HAP-1 (cell line): ENCODE measurements around the gene TULP4.
"Not testable (repeated sequence)": the region's sequence is repeated elsewhere in the genome, so short reads cannot be mapped to it uniquely, and the experiment has no call there.

Experiments used
- DNase-seq, 2 experiments: peaks; one replicate each; pipeline ENCODE4 v3.0.0-alpha.2; 2016 to 2020; ENCODE audit warnings: low spot score in 2 of 2
- H3K27me3 ChIP-seq: fragments of 250-450 bp; sonication (Bioruptor Pico); 2 replicates; pipeline ENCODE4 v1.5.1; 2020; ENCODE audit warnings: low read depth, mild to moderate bottlenecking, moderate library complexity
- H3K36me3 ChIP-seq: fragments of 250-450 bp; sonication (Bioruptor Pico); replicated peaks from 2 replicates; pipeline ENCODE4 v1.5.1; 2020; ENCODE audit warnings: mild to moderate bottlenecking
- H3K4me1 ChIP-seq: fragments of 250-450 bp; sonication (Bioruptor Pico); 2 replicates; pipeline ENCODE4 v1.5.1; 2020; ENCODE audit warnings: mild to moderate bottlenecking
- H3K4me3 ChIP-seq: fragments of 250-450 bp; sonication (Bioruptor Pico); 2 replicates; pipeline ENCODE4 v1.5.1; 2020; ENCODE audit warnings: mild to moderate bottlenecking, moderate library complexity
- H3K9me3 ChIP-seq: fragments of 250-450 bp; sonication (Bioruptor Pico); 2 replicates; pipeline ENCODE4 v1.5.1; 2020; ENCODE audit warnings: mild to moderate bottlenecking, moderate library complexity
- in situ Hi-C: fragments of 300-500 bp; cut with MboI; formaldehyde crosslinking; loops from 3 replicates; pipeline ENCODE4 v1.14.3; 2020; ENCODE audit warnings: low sequenced_read_pairs, inconsistent platforms, mixed read lengths

The TULP4 gene

GRCh38 chr6:158477722-158478121 is 165.5 kb downstream of the TULP4 start:
- Histone ChIP-seq H3K36me3 (peaks cover 17% of the 10 kb centered on the region), H3K4me1 (peaks cover 18% of the 10 kb centered on the region)
- H3K27me3 ChIP-seq, H3K9me3 ChIP-seq, H3K4me3 ChIP-seq, in situ Hi-C loops, DNase-seq: not testable (repeated sequence)

GRCh38 chr6:158480989-158481388 is 168.7 kb downstream of the TULP4 start:
- H3K4me1 ChIP-seq: peaks cover 2% of the 10 kb centered on the region
- DNase-seq: no peak
- H3K36me3 ChIP-seq: peaks cover 22% of the 10 kb centered on the region
- H3K27me3 ChIP-seq: no peaks in the 10 kb centered on the region
- no peaks in the 10 kb centered on the region for H3K9me3 ChIP-seq
- in situ Hi-C loops: no loop called here
- no peak overlapping the region for H3K4me3 ChIP-seq

GRCh38 chr6:158481690-158482473 is 169.6 kb downstream of the TULP4 start:
- Histone ChIP-seq H3K36me3 (peaks cover 22% of the 10 kb centered on the region), H3K27me3 (no peaks in the 10 kb centered on the region), H3K9me3 (no peaks in the 10 kb centered on the region), H3K4me1 (no peaks in the 10 kb centered on the region), H3K4me3 (no peak overlapping the region)
- in situ Hi-C loops: no loop called here
- no peak for DNase-seq

- Histone ChIP-seq H3K4me3 (no peak overlapping the region), H3K9me3 (no peaks in the 10 kb centered on the region), H3K36me3 (peaks cover 14% of the 10 kb centered on the region), H3K4me1 (no peaks in the 10 kb centered on the region), H3K27me3 (no peaks in the 10 kb centered on the region)
- DNase-seq: no peak
- in situ Hi-C loops: no loop called here
Observed at GRCh38 chr6:158485431-158485830, 173.2 kb downstream of the TULP4 start.

- in situ Hi-C loops: no loop called here
- H3K4me3 ChIP-seq: no peak overlapping the region
- no peaks in the 10 kb centered on the region for H3K9me3 ChIP-seq
- H3K27me3 ChIP-seq: no peaks in the 10 kb centered on the region
- H3K4me1 ChIP-seq: no peaks in the 10 kb centered on the region
- DNase-seq: no peak
- peaks cover 9% of the 10 kb centered on the region for H3K36me3 ChIP-seq
Observed at GRCh38 chr6:158487495-158487894, 175.2 kb downstream of the TULP4 start.

- DNase-seq: no peak
- Histone ChIP-seq H3K9me3 (no peaks in the 10 kb centered on the region), H3K36me3 (peaks cover 3% of the 10 kb centered on the region), H3K4me3 (no peak overlapping the region), H3K4me1 (no peaks in the 10 kb centered on the region), H3K27me3 (no peaks in the 10 kb centered on the region)
- in situ Hi-C loops: no loop called here
Observed at GRCh38 chr6:158488065-158488464, 175.8 kb downstream of the TULP4 start.

GRCh38 chr6:158489441-158489840 is 177.2 kb downstream of the TULP4 start:
- in situ Hi-C loops: no loop called here

GRCh38 chr6:158492881-158493280 is 180.6 kb downstream of the TULP4 start:
- Histone ChIP-seq H3K4me1 (no peaks in the 10 kb centered on the region), H3K36me3 (peaks cover 3% of the 10 kb centered on the region), H3K9me3 (no peaks in the 10 kb centered on the region), H3K4me3 (no peak overlapping the region), H3K27me3 (no peaks in the 10 kb centered on the region)
- no peak for DNase-seq
- in situ Hi-C loops: no loop called here

More at GRCh38 chr6:158489441-158489840, 177.2 kb downstream of the TULP4 start:
- H3K9me3 ChIP-seq: no peaks in the 10 kb centered on the region
- no peaks in the 10 kb centered on the region for H3K27me3 ChIP-seq
- H3K4me3 ChIP-seq: no peak overlapping the region
- H3K4me1 ChIP-seq: no peaks in the 10 kb centered on the region
- DNase-seq: no peak
- H3K36me3 ChIP-seq: no peaks in the 10 kb centered on the region

GRCh38 chr6:158496700-158497099 is 184.4 kb downstream of the TULP4 start:
- H3K4me3 ChIP-seq: no peak overlapping the region

GRCh38 chr6:158497620-158498019 is 185.4 kb downstream of the TULP4 start:
- Histone ChIP-seq H3K36me3 (peaks cover 24% of the 10 kb centered on the region), H3K27me3 (no peaks in the 10 kb centered on the region), H3K4me1 (no peaks in the 10 kb centered on the region), H3K9me3 (no peaks in the 10 kb centered on the region), H3K4me3 (no peak overlapping the region)
- in situ Hi-C loops: no loop called here
- no peak for DNase-seq

More at GRCh38 chr6:158496700-158497099, 184.4 kb downstream of the TULP4 start:
- peaks cover 23% of the 10 kb centered on the region for H3K36me3 ChIP-seq
- no peak for DNase-seq
- no peaks in the 10 kb centered on the region for H3K9me3 ChIP-seq
- H3K27me3 ChIP-seq: no peaks in the 10 kb centered on the region
- in situ Hi-C loops: no loop called here
- no peaks in the 10 kb centered on the region for H3K4me1 ChIP-seq

GRCh38 chr6:158498362-158498761 is 186.1 kb downstream of the TULP4 start:
- Histone ChIP-seq H3K27me3 (no peaks in the 10 kb centered on the region), H3K36me3 (peaks cover 24% of the 10 kb centered on the region), H3K4me3 (no peak overlapping the region), H3K4me1 (no peaks in the 10 kb centered on the region), H3K9me3 (no peaks in the 10 kb centered on the region)
- DNase-seq: no peak
- in situ Hi-C loops: no loop called here

GRCh38 chr6:158499601-158500000 is 187.3 kb downstream of the TULP4 start:
- Histone ChIP-seq H3K9me3 (no peaks in the 10 kb centered on the region), H3K4me1 (no peaks in the 10 kb centered on the region), H3K36me3 (peaks cover 24% of the 10 kb centered on the region), H3K4me3 (no peak overlapping the region), H3K27me3 (no peaks in the 10 kb centered on the region)
- no peak for DNase-seq
- in situ Hi-C loops: no loop called here

GRCh38 chr6:158500016-158500735 is 187.9 kb downstream of the TULP4 start:
- Histone ChIP-seq H3K36me3 (peaks cover 24% of the 10 kb centered on the region), H3K4me3 (no peak overlapping the region), H3K27me3 (no peaks in the 10 kb centered on the region), H3K4me1 (no peaks in the 10 kb centered on the region), H3K9me3 (no peaks in the 10 kb centered on the region)
- DNase-seq: no peak
- in situ Hi-C loops: no loop called here
